Fibroblast of the aortic adventitia (primary cell): ENCODE results near the gene LTA. TPM values are rescaled to one million over a fixed set of nuclear protein-coding genes. Genes with fewer than 3 reads are reported as not detected.

Experiments used
- DNase-seq: peaks from one replicate; pipeline ENCODE4 v3.0.0-alpha.2; 2010; ENCODE audit warnings: low read depth
- H3K4me3 ChIP-seq: 2 replicates; pipeline ENCODE4 v1.5.1; 2011; ENCODE audit warnings: low read depth, mild to moderate bottlenecking, control low read depth, low read length, moderate library complexity
- CTCF ChIP-seq: IDR thresholded peaks from 2 replicates; pipeline ENCODE4 v1.5.1; 2011; ENCODE audit warnings: mild to moderate bottlenecking, low read length, control low read depth, inconsistent platforms; ENCODE audit not compliant: insufficient read depth
- total RNA-seq: library from RNA; depleted of rRNA; stranded (reverse); fragments of >200 nt; gene quantifications from 2 replicates; pipeline ENCODE4 v1.2.3, GENCODE V29; 2012; ENCODE audit warnings: low replicate concordance

The LTA gene
- total RNA-seq, 1 donor = not detected

- DNase-seq = no peak
- no peak for TF ChIP-seq CTCF
- no peak overlapping the region for H3K4me3 ChIP-seq
These were observed 20.3 kb downstream of the LTA start for GRCh38 chr6:31592396-31592771.

GRCh38 chr6:31597006-31597405, 24.9 kb downstream of the LTA start:
- no peak overlapping the region for H3K4me3 ChIP-seq
- peak; percentile 34 for TF ChIP-seq CTCF
- DNase-seq = no peak

GRCh38 chr6:31607317-31607716, 35.2 kb downstream of the LTA start:
- DNase-seq = no peak
- TF ChIP-seq CTCF = no peak
- H3K4me3 ChIP-seq = no peak overlapping the region

- no peak overlapping the region for H3K4me3 ChIP-seq
- TF ChIP-seq CTCF = no peak
- no peak for DNase-seq
These were observed 37.7 kb downstream of the LTA start for GRCh38 chr6:31609519-31610406.

GRCh38 chr6:31610968-31611367, 38.9 kb downstream of the LTA start:
- no peak for DNase-seq
- H3K4me3 ChIP-seq = no peak overlapping the region
- no peak for TF ChIP-seq CTCF

- H3K4me3 ChIP-seq = no peak overlapping the region
- TF ChIP-seq CTCF = no peak
- no peak for DNase-seq
These were observed 42.1 kb downstream of the LTA start for GRCh38 chr6:31614075-31614619.
